EL (cell line): Measurements from ENCODE around the gene IQSEC1.

ENCODE experiments used
- DNase-seq: peaks from one replicate; pipeline ENCODE4 v3.0.0-alpha.2; 2016

IQSEC1 gene

GRCh38 chr3:12980596-12981290 is 92.5 kb downstream of the IQSEC1 start:
- no peak for DNase-seq

- no peak for DNase-seq
Observed at GRCh38 chr3:12979947-12980487, 93.2 kb downstream of the IQSEC1 start.

DNA sequence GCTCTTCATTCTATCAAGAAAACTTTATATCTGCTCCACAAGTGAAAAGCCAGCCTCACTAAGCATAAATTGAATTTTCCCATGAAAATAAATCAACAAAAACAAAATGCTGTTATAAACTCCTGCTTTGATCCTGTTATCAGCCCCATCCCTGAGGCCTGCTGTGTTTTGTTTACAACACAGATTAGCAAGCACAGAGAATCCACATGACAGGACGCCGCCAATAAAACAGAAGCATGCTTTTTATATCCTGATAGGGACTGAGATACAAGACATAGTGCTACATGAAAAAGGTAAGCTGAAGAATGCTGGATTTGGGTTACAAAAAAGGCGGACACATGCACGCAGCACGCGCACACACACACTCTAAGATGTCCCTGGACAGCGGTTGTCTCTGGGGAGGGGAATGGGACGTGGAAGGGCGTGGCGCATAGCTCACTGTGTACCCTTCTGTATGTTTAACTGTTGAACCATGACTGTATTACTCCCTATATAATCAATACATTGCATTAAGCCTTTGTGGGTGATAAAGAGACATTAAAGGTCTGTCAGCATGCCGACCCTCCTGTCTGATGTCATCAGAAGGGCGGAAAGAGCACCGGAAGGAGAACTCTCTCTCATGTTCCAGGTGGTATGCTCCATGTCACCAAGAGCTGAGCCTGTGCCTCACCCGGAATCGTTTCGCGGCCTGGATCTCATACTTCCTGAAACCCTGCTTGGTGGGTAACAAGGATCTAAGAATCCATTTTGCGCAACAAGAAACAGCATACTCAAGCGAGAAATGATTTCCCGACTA is 93.9 kb downstream of the IQSEC1 start:
- DNase-seq = no peak

GRCh38 chr3:12978682-12979081 is 94.5 kb downstream of the IQSEC1 start:
- DNase-seq = no peak

DNA sequence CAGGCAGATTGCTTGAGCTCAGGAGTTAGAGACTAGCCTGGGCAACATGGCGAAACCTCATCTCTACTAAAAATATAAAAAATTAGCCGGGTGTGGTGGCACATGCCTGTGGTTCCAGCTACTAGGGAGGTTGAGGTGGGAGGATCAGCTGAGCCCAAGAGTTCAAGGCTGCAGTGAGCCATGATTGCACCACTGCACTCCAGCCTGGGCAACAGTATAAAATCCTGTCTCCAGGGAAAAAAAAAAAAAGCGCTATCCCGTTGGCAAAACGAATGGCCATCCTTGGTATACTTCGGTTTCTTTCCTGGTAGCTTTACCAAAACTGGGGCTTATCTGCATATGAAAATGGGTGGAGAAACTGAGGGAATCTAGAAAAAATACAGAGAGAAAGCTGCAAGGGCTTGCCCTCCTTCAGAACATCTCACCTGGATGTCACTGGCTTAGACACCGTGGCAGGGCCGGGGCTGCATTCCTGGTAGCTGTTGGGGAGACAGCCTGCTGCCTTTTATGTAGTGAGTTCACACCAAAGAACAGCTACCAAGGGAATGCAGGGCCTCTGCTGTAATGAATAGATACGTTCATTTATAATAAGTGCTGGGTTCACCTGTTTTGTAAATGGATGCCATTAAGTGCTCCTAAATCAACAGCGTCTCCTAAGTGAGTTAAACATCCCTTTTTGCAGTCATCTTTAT is 96.0 kb downstream of the IQSEC1 start:
- no peak for DNase-seq

- no peak for DNase-seq
Observed at GRCh38 chr3:12975748-12976522, 97.3 kb downstream of the IQSEC1 start.

DNA sequence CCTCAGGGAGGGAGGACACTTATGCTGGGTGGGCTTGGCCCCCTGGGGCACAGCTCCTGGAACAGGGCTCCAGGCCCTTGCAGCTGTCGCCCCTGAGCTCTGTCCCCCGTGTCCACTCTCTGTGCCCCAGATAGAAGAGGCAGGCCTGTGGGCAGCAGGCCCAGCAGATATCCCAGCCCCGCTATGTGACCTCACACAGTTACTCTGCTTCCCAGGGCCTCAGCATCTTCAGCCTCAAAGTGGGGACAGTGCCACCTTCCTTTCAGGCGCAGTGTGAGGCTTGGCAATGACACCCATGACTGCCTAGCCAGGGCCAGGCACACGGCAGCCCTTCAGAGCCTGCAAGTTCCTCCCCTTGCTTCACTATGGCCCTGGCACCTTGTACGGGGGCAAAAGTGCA is 98.4 kb downstream of the IQSEC1 start:
- no peak for DNase-seq

- DNase-seq = no peak
Observed at GRCh38 chr3:12974334-12974733, 98.9 kb downstream of the IQSEC1 start.

DNA sequence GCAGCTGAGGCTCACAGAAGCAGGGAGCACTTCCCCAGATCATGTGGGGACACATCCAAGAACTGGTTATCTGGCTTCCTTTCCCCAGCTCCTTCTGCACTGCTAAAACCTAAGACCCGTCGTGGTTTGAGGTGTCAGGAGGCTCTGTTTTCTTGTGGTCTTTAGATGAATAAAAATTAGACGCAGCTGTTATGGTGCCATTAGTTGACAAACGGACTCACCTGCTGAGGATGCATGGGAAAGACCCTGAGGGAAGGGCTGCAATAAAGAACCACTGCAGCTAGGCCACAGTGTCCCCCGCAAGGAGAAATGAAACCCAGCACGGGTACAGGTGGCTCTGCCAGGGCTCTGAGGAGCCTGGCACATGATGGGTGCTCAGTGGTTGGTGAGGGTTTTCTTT is 99.4 kb downstream of the IQSEC1 start:
- DNase-seq = no peak

- no peak for DNase-seq
Observed at GRCh38 chr3:12972781-12973702, 100.2 kb downstream of the IQSEC1 start.

DNA sequence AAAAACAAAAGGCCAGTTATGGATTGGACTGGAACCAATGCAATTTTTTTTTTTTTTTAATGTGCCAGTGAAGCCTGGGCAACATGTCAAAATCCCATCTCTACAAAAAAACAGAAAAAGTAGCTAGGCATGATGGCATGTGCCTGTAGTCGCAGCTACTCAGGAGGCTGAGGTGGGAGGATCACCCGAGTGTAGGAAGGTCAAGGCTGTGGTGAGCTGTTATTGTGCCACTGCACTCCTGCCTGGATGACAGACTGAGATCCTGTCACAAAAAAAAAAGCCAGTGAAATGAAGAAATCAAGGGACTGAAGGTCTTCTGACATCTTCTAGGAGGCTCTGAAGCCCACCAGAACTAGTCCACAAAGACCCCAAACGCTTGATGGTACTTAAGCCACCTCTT is 101.2 kb downstream of the IQSEC1 start:
- no peak for DNase-seq

GRCh38 chr3:12970684-12971083 is 102.5 kb downstream of the IQSEC1 start:
- DNase-seq = no peak

DNA sequence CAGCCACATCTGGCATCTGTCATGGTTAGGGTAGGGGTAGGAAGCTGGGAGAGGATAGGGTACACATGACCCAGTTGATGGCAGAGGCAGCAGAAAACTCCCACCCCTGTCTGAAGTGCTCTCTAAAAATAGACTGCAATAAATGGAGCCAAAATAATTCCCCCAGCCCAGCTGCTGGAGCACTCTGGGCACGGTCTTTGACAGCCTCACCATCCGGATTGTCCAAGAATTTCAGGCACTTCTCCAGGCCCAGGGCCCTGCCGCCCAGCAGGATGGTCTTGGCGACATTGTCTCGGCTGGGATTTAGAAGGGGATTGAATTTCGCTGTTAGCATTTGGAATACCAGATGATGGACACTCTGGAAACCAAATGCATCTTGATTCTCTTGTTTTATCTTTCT is 103.7 kb downstream of the IQSEC1 start:
- no peak for DNase-seq

GRCh38 chr3:12968541-12968940 is 104.7 kb downstream of the IQSEC1 start:
- no peak for DNase-seq

- DNase-seq = peak; percentile 85
Observed at GRCh38 chr3:12967606-12968351, 105.5 kb downstream of the IQSEC1 start.

- DNase-seq = peak; percentile 21
Observed at GRCh38 chr3:12966847-12967605, 106.2 kb downstream of the IQSEC1 start.

- no peak for DNase-seq
Observed at GRCh38 chr3:12965999-12966846, 107.0 kb downstream of the IQSEC1 start.

- DNase-seq = no peak
Observed at GRCh38 chr3:12964711-12965612, 108.3 kb downstream of the IQSEC1 start.
